Activated naive CD8-positive, alpha-beta T cell treated with anti-CD3 and anti-CD28 coated beads, Interleukin-2, amount 50 U/mL, for 24 hours (primary cell): ENCODE results near the gene RNF220.

ENCODE experiments used
- ATAC-seq: fragments of 150-1000 bp; cut with Tn5 transposase; one replicate; pipeline ENCODE4 v1.10.0; 2021
- DNase-seq: peaks from one replicate; pipeline ENCODE4 v3.0.0; 2021
- H3K27ac Mint-ChIP-seq: one replicate; pipeline ENCODE4 v1.8.0; 2021; ENCODE audit warnings: mild to moderate bottlenecking, mixed read lengths
- H3K27me3 Mint-ChIP-seq: one replicate; pipeline ENCODE4 v1.8.0; 2021; ENCODE audit warnings: mixed read lengths
- H3K36me3 Mint-ChIP-seq: one replicate; pipeline ENCODE4 v1.8.0; 2021; ENCODE audit warnings: low read depth, mixed read lengths
- H3K4me1 Mint-ChIP-seq: one replicate; pipeline ENCODE4 v1.8.0; 2021; ENCODE audit warnings: mixed read lengths
- H3K4me3 Mint-ChIP-seq: one replicate; pipeline ENCODE4 v1.8.0; 2021; ENCODE audit warnings: mild to moderate bottlenecking, moderate library complexity, mixed read lengths
- H3K9me3 Mint-ChIP-seq: one replicate; pipeline ENCODE4 v1.8.0; 2021; ENCODE audit warnings: mixed read lengths

Gene RNF220

DNA sequence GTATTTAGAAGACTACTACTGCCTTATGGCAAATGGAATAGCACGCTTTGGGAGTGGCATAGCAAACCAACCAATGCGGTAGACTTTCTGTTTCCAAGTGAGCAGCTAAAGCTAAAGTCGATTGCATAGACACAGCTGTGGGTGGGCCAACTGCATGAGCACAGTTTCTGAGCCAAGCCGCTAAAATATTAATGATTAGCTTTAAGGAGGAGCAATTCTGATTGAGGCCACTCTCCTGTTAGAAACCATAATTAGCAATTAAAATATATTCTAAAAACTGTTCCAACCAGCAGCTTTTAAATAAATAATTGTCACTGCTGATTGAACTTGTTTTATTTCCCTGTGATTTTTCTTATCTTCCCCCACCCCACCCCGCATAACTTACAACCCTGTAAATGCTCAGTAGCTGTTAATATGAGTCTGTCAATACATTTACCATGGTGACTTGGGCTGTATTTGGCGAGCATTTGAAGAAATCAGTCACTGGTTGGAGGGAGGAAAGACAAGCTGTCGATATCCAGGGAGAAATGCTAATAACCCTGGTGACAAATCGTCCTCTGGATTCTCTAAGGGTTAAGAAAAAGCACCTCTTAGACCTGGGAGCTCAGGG is 32.2 kb downstream of the RNF220 start:
- no peaks in the 10 kb centered on the region for H3K4me1 Mint-ChIP-seq
- H3K36me3 Mint-ChIP-seq = no peaks in the 10 kb centered on the region
- ATAC-seq = no peak

DNA sequence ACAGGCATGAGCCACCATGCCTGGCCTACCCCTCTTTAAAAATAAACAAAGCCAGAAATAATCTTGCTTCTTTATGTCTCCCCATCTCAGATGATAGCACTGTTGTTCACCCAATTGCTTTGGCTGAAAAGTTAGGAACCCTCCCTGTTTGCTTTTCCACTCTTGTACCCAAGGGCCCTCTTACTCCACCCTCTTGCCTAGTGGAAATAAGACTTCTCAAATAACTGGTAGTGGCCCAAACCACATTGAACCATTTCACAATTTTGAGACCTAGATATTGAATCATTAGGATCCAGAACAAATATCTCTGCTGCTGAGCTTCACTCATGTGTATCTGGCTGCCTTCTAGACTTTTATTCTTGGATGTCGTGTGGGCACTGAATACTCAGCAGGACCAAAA is 37.7 kb downstream of the RNF220 start:
- Mint-ChIP-seq H3K9me3 (no peaks in the 10 kb centered on the region), H3K4me3 (no peak overlapping the region), H3K27ac (no peak overlapping the region), H3K27me3 (peaks cover 2% of the 10 kb centered on the region), H3K36me3 (no peaks in the 10 kb centered on the region), H3K4me1 (no peaks in the 10 kb centered on the region)
- DNase-seq = no peak
- ATAC-seq = no peak

More for the DNA sequence above, 32.2 kb downstream of the RNF220 start:
- Mint-ChIP-seq H3K27ac (no peak overlapping the region), H3K27me3 (peaks cover 4% of the 10 kb centered on the region), H3K4me3 (no peak overlapping the region), H3K9me3 (no peaks in the 10 kb centered on the region)
- no peak for DNase-seq

- DNase-seq (no peak), ATAC-seq (no peak)
- H3K4me1 Mint-ChIP-seq = no peaks in the 10 kb centered on the region
- no peaks in the 10 kb centered on the region for H3K27me3 Mint-ChIP-seq
- no peak overlapping the region for H3K27ac Mint-ChIP-seq
- H3K4me3 Mint-ChIP-seq = no peak overlapping the region
- H3K36me3 Mint-ChIP-seq = no peaks in the 10 kb centered on the region
- no peaks in the 10 kb centered on the region for H3K9me3 Mint-ChIP-seq
Observed at GRCh38 chr1:44447051-44447810, 42.2 kb downstream of the RNF220 start.

- H3K9me3 Mint-ChIP-seq = peaks cover 18% of the 10 kb centered on the region
- no peak overlapping the region for H3K27ac Mint-ChIP-seq
- no peaks in the 10 kb centered on the region for H3K36me3 Mint-ChIP-seq
- peaks cover 24% of the 10 kb centered on the region for H3K27me3 Mint-ChIP-seq
- H3K4me1 Mint-ChIP-seq = no peaks in the 10 kb centered on the region
- no peak overlapping the region for H3K4me3 Mint-ChIP-seq
- no peak for ATAC-seq
- DNase-seq = no peak
Observed at GRCh38 chr1:44453798-44454349, 48.8 kb downstream of the RNF220 start.

DNA sequence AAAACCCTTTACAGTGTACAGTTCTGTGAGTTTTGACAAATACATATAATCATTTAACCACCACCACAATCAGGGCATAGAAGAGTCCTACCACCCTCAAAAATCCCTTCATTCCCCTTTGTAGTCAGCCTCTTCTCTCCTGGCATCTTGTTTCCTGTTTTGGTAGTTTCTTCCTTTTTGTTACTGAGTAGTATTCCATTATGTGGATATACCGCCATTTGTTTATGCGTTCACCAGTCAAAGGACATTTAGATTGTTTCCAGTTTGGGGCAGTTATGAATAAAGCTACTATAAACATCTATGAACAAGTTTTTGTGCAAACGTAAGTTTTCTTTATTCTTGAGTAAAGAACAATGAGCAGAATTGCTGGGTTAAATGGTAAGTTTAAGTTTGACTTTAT is 49.6 kb downstream of the RNF220 start:
- H3K4me1 Mint-ChIP-seq = no peaks in the 10 kb centered on the region
- H3K9me3 Mint-ChIP-seq = peaks cover 18% of the 10 kb centered on the region
- DNase-seq = no peak
- H3K27ac Mint-ChIP-seq = no peak overlapping the region
- H3K27me3 Mint-ChIP-seq = peaks cover 29% of the 10 kb centered on the region
- ATAC-seq = no peak
- no peaks in the 10 kb centered on the region for H3K36me3 Mint-ChIP-seq
- H3K4me3 Mint-ChIP-seq = no peak overlapping the region

GRCh38 chr1:44460107-44460882 is 55.2 kb downstream of the RNF220 start:
- Mint-ChIP-seq H3K9me3 (peaks cover 7% of the 10 kb centered on the region), H3K36me3 (no peaks in the 10 kb centered on the region), H3K27me3 (peaks cover 27% of the 10 kb centered on the region), H3K4me3 (no peak overlapping the region), H3K4me1 (no peaks in the 10 kb centered on the region), H3K27ac (no peak overlapping the region)
- DNase-seq (no peak), ATAC-seq (no peak)

GRCh38 chr1:44464361-44464760 is 59.3 kb downstream of the RNF220 start:
- Mint-ChIP-seq H3K36me3 (no peaks in the 10 kb centered on the region), H3K9me3 (peaks cover 4% of the 10 kb centered on the region), H3K27ac (no peak overlapping the region), H3K4me3 (no peak overlapping the region), H3K4me1 (no peaks in the 10 kb centered on the region), H3K27me3 (peaks cover 11% of the 10 kb centered on the region)
- DNase-seq (no peak), ATAC-seq (no peak)

GRCh38 chr1:44467566-44467965 is 62.5 kb downstream of the RNF220 start:
- Mint-ChIP-seq H3K9me3 (peaks cover 10% of the 10 kb centered on the region), H3K4me3 (no peak overlapping the region), H3K27ac (no peak overlapping the region), H3K4me1 (peaks cover 3% of the 10 kb centered on the region), H3K36me3 (no peaks in the 10 kb centered on the region), H3K27me3 (peaks cover 11% of the 10 kb centered on the region)
- DNase-seq (no peak), ATAC-seq (no peak)

- Mint-ChIP-seq H3K27ac (no peak overlapping the region), H3K4me1 (peaks cover 10% of the 10 kb centered on the region), H3K27me3 (peaks cover 9% of the 10 kb centered on the region), H3K9me3 (peaks cover 6% of the 10 kb centered on the region), H3K36me3 (no peaks in the 10 kb centered on the region), H3K4me3 (no peak overlapping the region)
- DNase-seq (no peak), ATAC-seq (no peak)
Observed at GRCh38 chr1:44471911-44472453, 66.9 kb downstream of the RNF220 start.

GRCh38 chr1:44472620-44473525 is 67.8 kb downstream of the RNF220 start:
- Mint-ChIP-seq H3K36me3 (no peaks in the 10 kb centered on the region), H3K9me3 (peaks cover 6% of the 10 kb centered on the region), H3K27ac (no peak overlapping the region), H3K4me1 (peaks cover 10% of the 10 kb centered on the region), H3K27me3 (peaks cover 9% of the 10 kb centered on the region), H3K4me3 (peak overlapping the region; percentile 28)
- no peak for DNase-seq
- no peak for ATAC-seq

DNA sequence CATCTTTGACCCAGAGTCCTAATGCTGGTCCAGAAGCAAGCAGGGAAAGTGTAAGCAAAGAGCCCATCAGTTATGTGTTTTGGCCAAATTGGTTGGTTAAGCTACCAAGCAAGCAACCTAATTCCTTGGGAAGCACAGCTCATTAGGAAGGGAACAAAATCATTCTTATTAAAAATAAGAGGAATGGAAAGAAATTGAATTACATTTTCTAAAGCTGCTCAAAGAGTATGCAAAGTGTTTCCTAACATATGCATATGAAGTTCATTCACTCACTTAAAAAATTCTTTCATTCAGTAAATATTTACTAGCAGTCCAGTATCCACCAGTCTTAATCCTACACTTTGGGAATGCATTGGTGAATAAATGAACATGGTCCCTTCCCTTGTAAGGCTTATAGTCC is 71.8 kb downstream of the RNF220 start:
- H3K36me3 Mint-ChIP-seq = no peaks in the 10 kb centered on the region
- DNase-seq = no peak

GRCh38 chr1:44481701-44482100 is 76.6 kb downstream of the RNF220 start:
- peaks cover 2% of the 10 kb centered on the region for H3K4me1 Mint-ChIP-seq
- no peaks in the 10 kb centered on the region for H3K9me3 Mint-ChIP-seq
- peaks cover 17% of the 10 kb centered on the region for H3K27me3 Mint-ChIP-seq
- no peak overlapping the region for H3K4me3 Mint-ChIP-seq
- H3K27ac Mint-ChIP-seq = no peak overlapping the region
- no peak for ATAC-seq
- DNase-seq = no peak
- H3K36me3 Mint-ChIP-seq = no peaks in the 10 kb centered on the region

More for the DNA sequence above, 71.8 kb downstream of the RNF220 start:
- Mint-ChIP-seq H3K27ac (no peak overlapping the region), H3K27me3 (peaks cover 16% of the 10 kb centered on the region), H3K4me1 (peaks cover 10% of the 10 kb centered on the region), H3K4me3 (no peak overlapping the region), H3K9me3 (peaks cover 4% of the 10 kb centered on the region)
- no peak for ATAC-seq

GRCh38 chr1:44483089-44483874 is 78.2 kb downstream of the RNF220 start:
- H3K27me3 Mint-ChIP-seq = peaks cover 15% of the 10 kb centered on the region
- no peaks in the 10 kb centered on the region for H3K9me3 Mint-ChIP-seq
- DNase-seq (no peak), ATAC-seq (no peak)
- H3K4me1 Mint-ChIP-seq = peaks cover 2% of the 10 kb centered on the region
- no peak overlapping the region for H3K4me3 Mint-ChIP-seq
- no peak overlapping the region for H3K27ac Mint-ChIP-seq
- H3K36me3 Mint-ChIP-seq = no peaks in the 10 kb centered on the region
